ENCODE data around the gene CTNNB1.

DNA sequence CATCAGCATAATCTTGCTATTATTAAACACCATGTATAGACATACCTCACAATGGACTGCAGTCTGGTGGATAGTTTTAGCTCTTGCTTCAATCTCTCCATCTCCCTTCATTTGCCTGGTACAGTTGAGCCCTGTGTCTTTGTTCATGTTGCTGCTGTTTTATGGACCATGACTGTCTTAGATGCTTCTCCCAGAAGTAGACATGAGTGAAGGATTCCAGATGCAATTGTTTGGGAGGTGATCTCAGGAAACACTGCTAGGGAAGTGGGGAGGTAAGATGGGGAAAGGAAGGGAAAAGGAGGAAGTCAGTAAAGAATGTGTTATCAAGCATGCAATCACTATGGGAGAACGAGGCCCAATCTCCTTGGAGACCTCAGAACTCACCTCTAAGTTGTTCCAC lies 36.3 kb upstream of the CTNNB1 start:
- TF ChIP-seq POLR2A (IDR thresholded peaks at IDR 0.05): no peak
- TF ChIP-seq, protein P1, sequence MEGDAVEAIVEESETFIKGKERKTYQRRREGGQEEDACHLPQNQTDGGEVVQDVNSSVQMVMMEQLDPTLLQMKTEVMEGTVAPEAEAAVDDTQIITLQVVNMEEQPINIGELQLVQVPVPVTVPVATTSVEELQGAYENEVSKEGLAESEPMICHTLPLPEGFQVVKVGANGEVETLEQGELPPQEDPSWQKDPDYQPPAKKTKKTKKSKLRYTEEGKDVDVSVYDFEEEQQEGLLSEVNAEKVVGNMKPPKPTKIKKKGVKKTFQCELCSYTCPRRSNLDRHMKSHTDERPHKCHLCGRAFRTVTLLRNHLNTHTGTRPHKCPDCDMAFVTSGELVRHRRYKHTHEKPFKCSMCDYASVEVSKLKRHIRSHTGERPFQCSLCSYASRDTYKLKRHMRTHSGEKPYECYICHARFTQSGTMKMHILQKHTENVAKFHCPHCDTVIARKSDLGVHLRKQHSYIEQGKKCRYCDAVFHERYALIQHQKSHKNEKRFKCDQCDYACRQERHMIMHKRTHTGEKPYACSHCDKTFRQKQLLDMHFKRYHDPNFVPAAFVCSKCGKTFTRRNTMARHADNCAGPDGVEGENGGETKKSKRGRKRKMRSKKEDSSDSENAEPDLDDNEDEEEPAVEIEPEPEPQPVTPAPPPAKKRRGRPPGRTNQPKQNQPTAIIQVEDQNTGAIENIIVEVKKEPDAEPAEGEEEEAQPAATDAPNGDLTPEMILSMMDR (IDR thresholded peaks at IDR 0.05): no peak

All from Peyer's patch (tissue), 4 donors.